Vagina (tissue), 2 donors: Measurements from ENCODE around the gene PPP4R4. TPM values are rescaled to one million over a fixed set of nuclear protein-coding genes. Genes with fewer than 3 reads are reported as not detected.

ENCODE experiments used
- DNase-seq, 2 donors: peaks; one replicate each; pipeline ENCODE4 v3.0.0-alpha.2; 2017; ENCODE audit errors: extremely low spot score in 2 of 2
- H3K27ac ChIP-seq: fragments of 200-600 bp; sonication (generic); one replicate; pipeline ENCODE4 v1.5.1; 2019
- H3K27me3 ChIP-seq: fragments of 200-600 bp; sonication (generic); one replicate; pipeline ENCODE4 v1.5.1; 2019
- H3K36me3 ChIP-seq, 2 donors: fragments of 200-600 bp; sonication (generic); one replicate each; pipeline ENCODE4 v1.5.1; 2017 to 2019
- H3K4me1 ChIP-seq: fragments of 200-600 bp; sonication (generic); one replicate; pipeline ENCODE4 v1.5.1; 2019
- H3K4me3 ChIP-seq, 2 donors: fragments of 200-600 bp; sonication (generic); 1 replicate in 1 of 2; 2 replicates in 1 of 2; pipeline ENCODE4 v1.5.1; 2016 to 2019
- H3K9me3 ChIP-seq: fragments of 200-600 bp; sonication (generic); one replicate; pipeline ENCODE4 v1.5.1; 2019
- CTCF ChIP-seq, 3 experiments: fragments of 450-650 bp in 2 of 3; fragments of 200-600 bp in 1 of 3; sonication (generic) in 1 of 3; IDR thresholded peaks; one replicate each; pipeline ENCODE4 v1.5.1; 2017 to 2019; ENCODE audit warnings: antibody characterized with exemption in 3 of 3, mild to moderate bottlenecking in 2 of 3, moderate library complexity in 2 of 3
- POLR2A ChIP-seq, 2 donors: fragments of 450-650 bp; IDR thresholded peaks; one replicate each; pipeline ENCODE4 v1.6.1; 2017; ENCODE audit warnings: antibody characterized with exemption in 2 of 2, mild to moderate bottlenecking in 2 of 2, moderate library complexity in 2 of 2
- POLR2AphosphoS5 ChIP-seq, 2 donors: sonication (generic); formaldehyde crosslinking; IDR thresholded peaks; one replicate each; pipeline ENCODE4 v1.9.0; 2017; ENCODE audit warnings: antibody characterized with exemption in 2 of 2, mild to moderate bottlenecking in 2 of 2, low read depth in 1 of 2; ENCODE audit not compliant: insufficient read depth in 1 of 2
- intact Hi-C: fragments of 100-400 bp; cut with DNase I; formaldehyde crosslinking; loops from one replicate; pipeline ENCODE4 v1.15.1; 2023
- total RNA-seq: library from RNA; depleted of rRNA; stranded (reverse); fragments of >200 nt; gene quantifications from one replicate; pipeline ENCODE4 v1.2.3, GENCODE V29; 2016

PPP4R4 gene
- total RNA-seq, 1 donor from 2014 or later, result 6.1 TPM

- Histone ChIP-seq H3K27ac (no peak overlapping the region), H3K36me3 (no peaks in the 10 kb centered on the region), H3K4me3 (no peak overlapping the region), H3K4me1 (no peaks in the 10 kb centered on the region), H3K27me3 (no peaks in the 10 kb centered on the region), H3K9me3 (no peaks in the 10 kb centered on the region)
- no peak for DNase-seq
- TF ChIP-seq POLR2A (IDR thresholded peaks at IDR 0.05) (no peak), CTCF (IDR thresholded peaks at IDR 0.05) (no peak), POLR2AphosphoS5 (IDR thresholded peaks at IDR 0.05; ENCODE audit: insufficient read depth in 1 of 2, low read depth in 1 of 2) (no peak)
- intact Hi-C loops, result no loop called here
Observed at GRCh38 chr14:94282991-94283723, 109.0 kb downstream of the PPP4R4 start.

- intact Hi-C loops, result no loop called here
- no peak for DNase-seq
- no peak overlapping the region for H3K27ac ChIP-seq
- no peaks in the 10 kb centered on the region for H3K9me3 ChIP-seq
- H3K4me3 ChIP-seq, result no peak overlapping the region
- H3K27me3 ChIP-seq, result no peaks in the 10 kb centered on the region
- TF ChIP-seq CTCF (IDR thresholded peaks at IDR 0.05), result no peak
- no peak for TF ChIP-seq POLR2A (IDR thresholded peaks at IDR 0.05)
- no peak for TF ChIP-seq POLR2AphosphoS5 (IDR thresholded peaks at IDR 0.05; ENCODE audit: insufficient read depth in 1 of 2, low read depth in 1 of 2)
- no peaks in the 10 kb centered on the region for H3K4me1 ChIP-seq
- H3K36me3 ChIP-seq, result no peaks in the 10 kb centered on the region
Observed at GRCh38 chr14:94284221-94284620, 110.1 kb downstream of the PPP4R4 start.

GRCh38 chr14:94285158-94285557 is 111.0 kb downstream of the PPP4R4 start:
- no peaks in the 10 kb centered on the region for H3K9me3 ChIP-seq
- H3K4me3 ChIP-seq, result no peak overlapping the region
- no peaks in the 10 kb centered on the region for H3K4me1 ChIP-seq
- intact Hi-C loops, result no loop called here
- H3K27me3 ChIP-seq, result no peaks in the 10 kb centered on the region
- TF ChIP-seq POLR2AphosphoS5 (IDR thresholded peaks at IDR 0.05; ENCODE audit: insufficient read depth in 1 of 2, low read depth in 1 of 2), result no peak
- no peaks in the 10 kb centered on the region for H3K36me3 ChIP-seq
- no peak for DNase-seq
- no peak overlapping the region for H3K27ac ChIP-seq

- TF ChIP-seq POLR2AphosphoS5 (IDR thresholded peaks at IDR 0.05; ENCODE audit: insufficient read depth in 1 of 2, low read depth in 1 of 2) (no peak), CTCF (IDR thresholded peaks at IDR 0.05) (no peak), POLR2A (IDR thresholded peaks at IDR 0.05) (no peak)
- Histone ChIP-seq H3K4me1 (no peaks in the 10 kb centered on the region), H3K36me3 (no peaks in the 10 kb centered on the region), H3K9me3 (no peaks in the 10 kb centered on the region), H3K27me3 (no peaks in the 10 kb centered on the region), H3K4me3 (no peak overlapping the region), H3K27ac (no peak overlapping the region)
- DNase-seq, result no peak
- intact Hi-C loops, result no loop called here
Observed at GRCh38 chr14:94288610-94289465, 114.7 kb downstream of the PPP4R4 start.

GRCh38 chr14:94290197-94290596 is 116.1 kb downstream of the PPP4R4 start:
- no peaks in the 10 kb centered on the region for H3K36me3 ChIP-seq
- intact Hi-C loops, result no loop called here
- H3K4me3 ChIP-seq, result no peak overlapping the region
- no peaks in the 10 kb centered on the region for H3K9me3 ChIP-seq
- no peak for TF ChIP-seq POLR2A (IDR thresholded peaks at IDR 0.05)
- no peak for TF ChIP-seq POLR2AphosphoS5 (IDR thresholded peaks at IDR 0.05; ENCODE audit: insufficient read depth in 1 of 2, low read depth in 1 of 2)
- no peak for TF ChIP-seq CTCF (IDR thresholded peaks at IDR 0.05)
- H3K4me1 ChIP-seq, result no peaks in the 10 kb centered on the region
- no peak overlapping the region for H3K27ac ChIP-seq
- H3K27me3 ChIP-seq, result no peaks in the 10 kb centered on the region
- DNase-seq, result peak in 1 of 2 donors; percentile 75
